Loucy (cell line): Measurements from ENCODE around the gene CYP27A1.

Experiments used
- EZH2phosphoT487 ChIP-seq: fragments of 200-600 bp; IDR thresholded peaks from 2 replicates; pipeline ENCODE4 v1.6.1; 2018; ENCODE audit warnings: antibody characterized with exemption, mild to moderate bottlenecking, moderate library complexity, borderline replicate concordance
- TF ChIP-seq, protein P1 (sequence below): fragments of 200-600 bp; sonication (generic); conservative IDR thresholded peaks from 2 replicates; pipeline ENCODE4 v1.5.1; 2014; ENCODE audit warnings: mild to moderate bottlenecking, antibody characterized with exemption, low read length

DNA sequence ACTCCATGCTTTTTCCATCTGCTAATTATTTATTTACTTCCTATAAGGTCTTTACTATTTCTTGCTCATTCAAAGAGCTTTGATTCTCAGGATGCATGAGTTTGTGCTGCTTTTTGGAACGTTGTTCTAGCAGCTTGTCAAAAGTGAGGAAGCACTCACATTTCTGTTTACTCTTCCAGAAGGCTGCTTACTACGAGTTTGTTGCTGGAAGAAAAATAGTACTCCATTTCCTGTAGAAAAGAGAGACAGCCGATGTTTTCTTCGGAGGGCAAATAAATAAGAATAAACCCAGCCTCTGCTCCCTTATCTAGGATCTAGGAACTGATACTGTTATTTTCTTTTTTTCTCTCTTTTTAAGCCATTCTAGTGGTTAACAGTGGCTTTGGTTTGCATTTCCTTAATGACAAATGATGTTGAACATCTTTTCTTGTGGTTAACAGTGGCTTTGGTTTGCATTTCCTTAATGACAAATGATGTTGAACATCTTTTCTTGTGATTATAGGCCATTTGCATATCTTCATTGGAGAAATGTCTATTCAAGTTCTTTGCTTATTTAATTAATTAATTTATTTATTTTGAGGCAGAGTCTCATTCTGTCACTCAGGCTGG is 20.5 kb downstream of the CYP27A1 start:
- TF ChIP-seq, protein P1, sequence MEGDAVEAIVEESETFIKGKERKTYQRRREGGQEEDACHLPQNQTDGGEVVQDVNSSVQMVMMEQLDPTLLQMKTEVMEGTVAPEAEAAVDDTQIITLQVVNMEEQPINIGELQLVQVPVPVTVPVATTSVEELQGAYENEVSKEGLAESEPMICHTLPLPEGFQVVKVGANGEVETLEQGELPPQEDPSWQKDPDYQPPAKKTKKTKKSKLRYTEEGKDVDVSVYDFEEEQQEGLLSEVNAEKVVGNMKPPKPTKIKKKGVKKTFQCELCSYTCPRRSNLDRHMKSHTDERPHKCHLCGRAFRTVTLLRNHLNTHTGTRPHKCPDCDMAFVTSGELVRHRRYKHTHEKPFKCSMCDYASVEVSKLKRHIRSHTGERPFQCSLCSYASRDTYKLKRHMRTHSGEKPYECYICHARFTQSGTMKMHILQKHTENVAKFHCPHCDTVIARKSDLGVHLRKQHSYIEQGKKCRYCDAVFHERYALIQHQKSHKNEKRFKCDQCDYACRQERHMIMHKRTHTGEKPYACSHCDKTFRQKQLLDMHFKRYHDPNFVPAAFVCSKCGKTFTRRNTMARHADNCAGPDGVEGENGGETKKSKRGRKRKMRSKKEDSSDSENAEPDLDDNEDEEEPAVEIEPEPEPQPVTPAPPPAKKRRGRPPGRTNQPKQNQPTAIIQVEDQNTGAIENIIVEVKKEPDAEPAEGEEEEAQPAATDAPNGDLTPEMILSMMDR = no peak
- TF ChIP-seq EZH2phosphoT487 = no peak
